ACC112 (cell line): ENCODE data around the gene IFNGR2.
"Not testable (repeated sequence)": the region's sequence is repeated elsewhere in the genome, so short reads cannot be mapped to it uniquely, and the experiment has no call there.

Source experiments
- H2AFZ ChIP-seq: fragments of 200-600 bp; sonication (generic); one replicate; pipeline ENCODE4 v1.6.0; 2017; ENCODE audit warnings: antibody characterized with exemption, low read length; ENCODE audit not compliant: unreplicated experiment
- H3K27ac ChIP-seq: fragments of 200-600 bp; sonication (generic); 2 replicates; pipeline ENCODE4 v1.5.1; 2014; ENCODE audit warnings: low read depth, mild to moderate bottlenecking, antibody characterized with exemption, low read length, moderate library complexity
- H3K27me3 ChIP-seq: fragments of 200-600 bp; sonication (generic); 2 replicates; pipeline ENCODE4 v1.6.1; 2014; ENCODE audit warnings: mild to moderate bottlenecking, antibody characterized with exemption, low read length, moderate library complexity, mixed read lengths; ENCODE audit not compliant: insufficient read depth
- H3K36me3 ChIP-seq: fragments of 200-600 bp; sonication (generic); 2 replicates; pipeline ENCODE4 v1.6.1; 2016; ENCODE audit warnings: mild to moderate bottlenecking, antibody characterized with exemption, low read length, moderate library complexity, mixed read lengths; ENCODE audit not compliant: insufficient read depth
- H3K4me1 ChIP-seq: fragments of 200-600 bp; sonication (generic); one replicate; pipeline ENCODE4 v1.6.1; 2016; ENCODE audit warnings: low read length, mixed read lengths; ENCODE audit not compliant: insufficient read depth, unreplicated experiment, control insufficient read depth
- H3K4me3 ChIP-seq: fragments of 200-600 bp; sonication (generic); 2 replicates; pipeline ENCODE4 v1.5.1; 2014; ENCODE audit warnings: mild to moderate bottlenecking, low read depth, low read length
- H3K79me2 ChIP-seq: fragments of 200-600 bp; sonication (generic); one replicate; pipeline ENCODE4 v1.6.0; 2016; ENCODE audit warnings: low read length; ENCODE audit not compliant: control insufficient read depth, unreplicated experiment, insufficient read depth

Gene IFNGR2

DNA sequence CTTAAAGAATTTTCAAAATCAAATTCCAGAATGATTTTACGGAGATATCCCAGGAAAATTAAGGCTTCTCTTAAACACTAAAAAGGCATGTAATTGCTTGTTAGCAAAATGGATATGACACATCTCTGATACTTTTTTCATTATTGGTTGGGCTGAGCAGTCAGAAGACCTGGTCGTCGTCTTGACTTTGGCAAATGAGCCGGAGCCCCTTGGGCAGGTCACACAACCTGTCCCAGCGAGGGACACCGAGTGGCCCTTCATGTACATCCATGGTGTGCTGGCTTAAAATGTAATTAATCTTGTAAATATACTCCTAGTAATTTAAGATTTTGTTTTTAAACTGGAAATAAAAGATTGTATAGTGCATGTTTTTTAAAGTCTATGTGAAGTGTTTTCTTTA lies 33.9 kb downstream of the IFNGR2 start:
- Histone ChIP-seq H2AFZ (no peak overlapping the region), H3K79me2 (peaks cover 3% of the 10 kb centered on the region), H3K27me3 (no peaks in the 10 kb centered on the region), H3K36me3 (peaks cover 19% of the 10 kb centered on the region; the same call in 1 of the 2 replicates), H3K4me3 (no peak overlapping the region), H3K27ac (no peak overlapping the region), H3K4me1 (peaks cover 27% of the 10 kb centered on the region)

DNA sequence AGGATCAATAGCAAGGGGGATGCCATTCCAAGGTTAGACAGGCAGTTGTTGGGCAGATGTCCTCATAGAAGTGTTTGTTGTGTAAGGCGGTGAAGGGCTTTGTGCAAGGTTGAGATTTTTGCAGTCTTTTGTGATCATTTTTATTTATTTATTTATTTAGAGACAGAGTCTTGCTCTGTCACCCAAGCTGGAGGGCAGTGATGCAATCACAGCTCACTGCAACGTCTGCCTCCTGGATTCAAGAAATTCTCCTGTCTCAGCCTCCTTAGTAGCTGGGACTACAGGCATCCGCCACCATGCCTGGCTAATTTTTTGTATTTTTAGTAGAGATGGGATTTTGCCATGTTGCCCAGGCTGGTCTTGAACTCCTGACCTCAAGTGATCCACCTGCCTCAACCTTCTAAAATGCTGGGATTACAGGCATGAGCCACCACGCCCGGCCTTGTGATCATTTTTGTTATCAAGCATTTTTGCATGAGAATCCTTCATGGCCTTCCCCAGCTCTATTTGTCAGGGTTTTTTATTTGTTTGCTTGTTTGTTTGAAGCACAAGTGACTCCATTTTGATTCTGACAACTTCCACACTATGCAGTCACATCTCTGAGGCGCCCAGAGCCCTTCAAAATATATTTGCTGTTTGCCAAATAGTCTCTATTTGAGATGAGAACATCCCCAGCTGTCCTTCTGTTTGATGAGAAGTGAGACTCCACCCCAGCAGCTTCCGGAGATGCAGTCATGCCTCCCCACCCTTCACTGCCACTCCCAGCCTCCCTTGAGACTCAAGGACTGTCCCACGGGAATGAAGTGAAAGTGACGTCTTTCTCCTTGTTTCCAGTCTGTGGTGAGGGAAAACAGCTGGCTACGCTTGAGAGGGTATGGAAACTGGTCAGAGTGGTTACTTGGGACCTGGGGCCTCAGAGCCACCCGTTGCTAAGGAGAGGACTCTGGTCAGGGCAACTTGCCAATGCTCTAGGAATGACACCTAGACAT lies 38.6 kb downstream of the IFNGR2 start:
- Histone ChIP-seq H3K79me2 (peaks cover 2% of the 10 kb centered on the region), H3K27me3 (no peaks in the 10 kb centered on the region), H3K4me3 (no peak overlapping the region), H3K4me1 (peaks cover 6% of the 10 kb centered on the region), H2AFZ (no peak overlapping the region), H3K36me3 (peaks cover 5% of the 10 kb centered on the region; the same call in 1 of the 2 replicates), H3K27ac (peak overlapping the region; percentile 18; the same call in 1 of the 2 replicates)

- H3K27ac ChIP-seq, result no peak overlapping the region
- no peaks in the 10 kb centered on the region for H3K79me2 ChIP-seq
- H2AFZ ChIP-seq, result no peak overlapping the region
- no peaks in the 10 kb centered on the region for H3K27me3 ChIP-seq
- no peak overlapping the region for H3K4me3 ChIP-seq
- H3K4me1 ChIP-seq, result peaks cover 6% of the 10 kb centered on the region
- H3K36me3 ChIP-seq, result no peaks in the 10 kb centered on the region
Observed at GRCh38 chr21:33443194-33443593, 40.0 kb downstream of the IFNGR2 start.

DNA sequence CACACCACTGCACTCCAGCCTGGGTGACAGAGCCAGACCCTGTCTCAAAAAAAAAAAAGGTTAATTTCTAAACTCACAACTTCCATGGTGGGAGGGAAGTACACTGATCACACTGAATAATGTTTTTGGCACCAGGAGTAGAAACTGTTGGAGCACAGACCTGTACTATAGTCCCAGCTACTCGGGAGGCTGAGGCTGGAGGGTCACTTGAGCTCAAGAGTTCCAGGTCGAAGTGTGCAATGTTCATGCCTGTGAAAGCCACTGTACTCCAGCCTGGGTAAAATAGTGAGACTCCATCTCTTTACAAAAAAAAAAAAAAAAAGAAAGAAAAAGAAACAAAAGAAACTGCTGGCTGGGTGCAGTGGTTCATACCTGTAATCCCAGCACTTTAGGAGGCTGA lies 41.3 kb downstream of the IFNGR2 start:
- Histone ChIP-seq H3K79me2 (no peaks in the 10 kb centered on the region), H3K27ac (no peak overlapping the region), H3K4me1 (peaks cover 6% of the 10 kb centered on the region), H3K27me3 (no peaks in the 10 kb centered on the region), H3K4me3 (no peak overlapping the region), H3K36me3 (no peaks in the 10 kb centered on the region), H2AFZ (no peak overlapping the region)

GRCh38 chr21:33446620-33447019 lies 43.4 kb downstream of the IFNGR2 start:
- not testable (repeated sequence) for H2AFZ ChIP-seq, H3K79me2 ChIP-seq, H3K27me3 ChIP-seq, H3K27ac ChIP-seq, H3K4me3 ChIP-seq, H3K36me3 ChIP-seq
- H3K4me1 ChIP-seq, result peaks cover 19% of the 10 kb centered on the region

DNA sequence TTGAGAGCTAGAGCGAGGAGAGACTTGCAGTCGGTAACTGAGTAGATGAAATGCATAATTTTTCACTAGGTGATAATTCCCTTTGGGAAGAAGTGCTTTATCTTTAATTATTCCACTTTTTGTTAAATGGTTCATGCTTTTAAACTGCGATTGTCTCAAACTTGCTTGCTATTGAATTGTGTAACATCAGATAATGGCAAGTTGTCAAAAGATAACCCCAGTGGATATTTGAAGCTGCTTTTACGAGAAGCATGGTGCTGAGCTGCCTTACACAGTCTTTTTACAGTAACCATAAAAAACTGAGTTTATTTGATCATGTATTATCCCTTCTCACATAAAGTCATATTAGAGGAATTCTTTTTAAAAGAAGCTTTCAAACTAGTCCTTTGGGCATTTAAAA lies 46.4 kb downstream of the IFNGR2 start:
- H3K27me3 ChIP-seq, result no peaks in the 10 kb centered on the region
- H3K4me1 ChIP-seq, result peaks cover 23% of the 10 kb centered on the region

GRCh38 chr21:33451634-33452071 lies 48.4 kb downstream of the IFNGR2 start:
- Histone ChIP-seq H3K27me3 (no peaks in the 10 kb centered on the region), H3K27ac (peak overlapping the region; percentile 41), H3K4me1 (peaks cover 23% of the 10 kb centered on the region), H2AFZ (no peak overlapping the region), H3K36me3 (no peaks in the 10 kb centered on the region), H3K4me3 (no peak overlapping the region), H3K79me2 (no peaks in the 10 kb centered on the region)

More for the DNA sequence above, 46.4 kb downstream of the IFNGR2 start:
- no peak overlapping the region for H3K27ac ChIP-seq
- no peaks in the 10 kb centered on the region for H3K36me3 ChIP-seq
- no peaks in the 10 kb centered on the region for H3K79me2 ChIP-seq
- H3K4me3 ChIP-seq, result no peak overlapping the region
- H2AFZ ChIP-seq, result no peak overlapping the region

GRCh38 chr21:33452362-33452761 lies 49.1 kb downstream of the IFNGR2 start:
- no peaks in the 10 kb centered on the region for H3K36me3 ChIP-seq
- H3K27ac ChIP-seq, result peak overlapping the region; percentile 41
- no peak overlapping the region for H3K4me3 ChIP-seq
- no peaks in the 10 kb centered on the region for H3K27me3 ChIP-seq
- H3K4me1 ChIP-seq, result peaks cover 23% of the 10 kb centered on the region
- H3K79me2 ChIP-seq, result no peaks in the 10 kb centered on the region
- no peak overlapping the region for H2AFZ ChIP-seq

GRCh38 chr21:33455686-33456446 lies 52.7 kb downstream of the IFNGR2 start:
- Histone ChIP-seq H3K4me1 (peaks cover 18% of the 10 kb centered on the region), H3K79me2 (no peaks in the 10 kb centered on the region), H3K36me3 (0 out of 2 replicates have a peak, but pooled peaks cover 3% of the 10 kb centered on the region), H2AFZ (no peak overlapping the region), H3K4me3 (no peak overlapping the region), H3K27me3 (no peaks in the 10 kb centered on the region), H3K27ac (no peak overlapping the region)

DNA sequence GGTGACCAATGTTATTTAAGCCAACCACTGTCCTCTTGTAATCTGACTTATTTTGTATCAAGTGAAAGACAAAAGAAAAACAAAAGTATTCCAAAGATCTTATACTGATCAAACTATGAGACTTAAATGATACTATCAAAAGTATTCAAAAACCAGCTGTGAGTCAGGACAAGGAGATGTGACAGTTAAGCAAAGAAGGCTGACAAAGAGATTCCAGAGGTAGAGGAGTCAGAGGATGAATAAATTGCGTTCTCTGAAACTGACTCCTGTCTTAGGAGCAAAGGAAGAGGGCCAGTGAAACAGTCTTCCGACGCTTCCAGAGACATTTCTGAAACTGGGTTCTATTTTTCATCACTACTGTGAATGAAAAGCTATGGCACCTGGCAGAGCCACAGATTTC lies 55.6 kb downstream of the IFNGR2 start:
- Histone ChIP-seq H3K4me1 (no peaks in the 10 kb centered on the region), H2AFZ (no peak overlapping the region), H3K27me3 (no peaks in the 10 kb centered on the region), H3K79me2 (no peaks in the 10 kb centered on the region), H3K4me3 (no peak overlapping the region), H3K27ac (no peak overlapping the region), H3K36me3 (peaks cover 6% of the 10 kb centered on the region; the same call in 1 of the 2 replicates)
